Measurements from ENCODE around the gene KRR1. TPM values are rescaled to one million over a fixed set of nuclear protein-coding genes. Genes with fewer than 3 reads are reported as not detected.

The KRR1 gene
- total and polyA plus RNA-seq, 2 of the 13 experiments (the other 11 are each of a cell fraction or from before 2014, with no cell fraction given) = 19.3 to 103 TPM

DNA sequence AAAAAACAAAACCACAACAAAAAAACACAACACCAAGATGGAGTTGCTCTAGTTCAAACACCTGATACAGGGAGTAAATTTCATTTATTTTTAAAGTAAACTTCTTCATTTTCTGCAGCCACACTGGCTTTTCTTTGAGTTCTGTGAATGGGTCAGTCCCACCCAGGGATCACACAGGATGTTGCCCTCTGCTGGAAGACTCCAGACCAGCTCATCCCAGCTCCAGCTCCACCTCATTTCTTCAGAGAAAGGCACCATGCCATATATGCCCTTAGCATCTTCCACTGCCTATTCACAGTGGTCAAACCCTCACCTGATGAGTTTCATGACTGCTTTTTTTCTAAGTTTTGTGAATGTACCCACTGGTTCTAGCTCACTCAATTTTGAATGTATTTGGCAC lies 22.9 kb downstream of the KRR1 start (continued):
- no peak for TF ChIP-seq ZNF503 (CRISPR knock-in tag; IDR thresholded peaks at IDR 0.05)

DNA sequence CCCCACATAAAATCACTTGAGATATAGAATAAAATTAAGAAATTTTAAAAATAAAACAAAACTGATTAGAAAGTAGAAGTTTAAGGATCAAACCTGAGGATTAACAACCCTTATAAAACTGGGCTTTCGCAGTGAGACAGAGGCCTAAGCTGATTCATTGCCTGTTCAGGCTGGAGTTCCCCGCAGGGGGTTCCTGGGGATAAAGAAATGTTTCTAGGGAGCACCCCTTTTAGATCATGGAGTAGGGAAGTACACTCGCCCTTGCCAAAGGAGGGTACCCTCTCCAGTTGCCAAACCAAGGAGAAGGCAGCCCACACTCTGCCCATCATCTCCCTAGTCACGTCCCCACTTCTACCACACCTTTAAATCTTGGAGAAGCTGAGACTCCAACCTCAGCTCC lies 24.1 kb downstream of the KRR1 start:
- Histone ChIP-seq H3K4me2 (ENCODE audit: low read depth, low read length) (no peak overlapping the region), H2AFZ (ENCODE audit: low read length) (no peak overlapping the region), H3K9me3 (ENCODE audit: low read length) (no peaks in the 10 kb centered on the region), H3K4me1 (ENCODE audit: insufficient read depth, low read length) (peaks cover 6% of the 10 kb centered on the region), H3K36me3 (replicated peaks in 1 of 2; ENCODE audit: control insufficient read depth in 1 of 2, insufficient read depth in 2 of 2, low read length in 2 of 2) (no peaks in the 10 kb centered on the region), H3K27me3 (ENCODE audit: control insufficient read depth in 1 of 2, insufficient read depth in 2 of 2, low read length in 2 of 2) (no peaks in the 10 kb centered on the region), H3K79me2 (ENCODE audit: insufficient read depth, low read length) (no peaks in the 10 kb centered on the region), H3K4me3 (replicated peaks in 1 of 3; ENCODE audit: insufficient read depth in 1 of 3, low read depth in 2 of 3, low read length in 3 of 3) (no peak overlapping the region), H4K20me1 (ENCODE audit: insufficient read depth, low read length) (no peaks in the 10 kb centered on the region), H3K27ac (ENCODE audit: extremely low read length, insufficient read depth, low read length) (no peak overlapping the region), H3K9ac (ENCODE audit: insufficient read depth, low read depth, low read length) (no peak overlapping the region)
- ATAC-seq (no peak), DNase-seq (ENCODE audit: low spot score) (no peak), FAIRE-seq (no peak)
- intact Hi-C loops (cut with micrococcal nuclease; ENCODE audit: unreplicated experiment) = loop anchor here (10.0 kb wide), 1 partner anchor 857 kb away; the partner anchor contains the start of gene BBS10
- 82% methylated on average over 4 of the region's 4 CpGs for WGBS (ENCODE audit: low lambda C conversion rate)
- POLR2A ChIA-PET = no interaction called here
- no TSS peak for BruUV-seq (replicated peaks)
- CTCF ChIA-PET (ENCODE audit: low intra/inter-chr PET ratio, low total read pairs) = no interaction called here
- in situ Hi-C loops (cut with HindIII; ENCODE audit: extremely low pct_ligation_motif_present, low pct_unique_long_range_greater_than_20kb) = no loop called here
- TF ChIP-seq LRRFIP1 (CRISPR knock-in tag; conservative IDR thresholded peaks at IDR 0.05) (no peak), SALL1 (CRISPR knock-in tag; IDR thresholded peaks at IDR 0.05) (no peak), ATAD3A (CRISPR knock-in tag; IDR thresholded peaks at IDR 0.05) (no peak), ZNF746 (CRISPR knock-in tag; IDR thresholded peaks at IDR 0.05) (no peak), ZNF557 (CRISPR knock-in tag; IDR thresholded peaks at IDR 0.05) (no peak), MXD4 (CRISPR knock-in tag; IDR thresholded peaks at IDR 0.05) (no peak), ZNF556 (CRISPR knock-in tag; IDR thresholded peaks at IDR 0.05; ENCODE audit: borderline replicate concordance) (no peak), TFDP1 (CRISPR knock-in tag; IDR thresholded peaks at IDR 0.05; ENCODE audit: borderline replicate concordance) (no peak), SAFB2 (CRISPR knock-in tag; IDR thresholded peaks at IDR 0.05; ENCODE audit: borderline replicate concordance, low read depth) (no peak)
- TF ChIP-seq, protein P1, sequence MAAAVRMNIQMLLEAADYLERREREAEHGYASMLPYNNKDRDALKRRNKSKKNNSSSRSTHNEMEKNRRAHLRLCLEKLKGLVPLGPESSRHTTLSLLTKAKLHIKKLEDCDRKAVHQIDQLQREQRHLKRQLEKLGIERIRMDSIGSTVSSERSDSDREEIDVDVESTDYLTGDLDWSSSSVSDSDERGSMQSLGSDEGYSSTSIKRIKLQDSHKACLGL (CRISPR knock-in tag; IDR thresholded peaks at IDR 0.05) = no peak
- TF ChIP-seq, protein P2, sequence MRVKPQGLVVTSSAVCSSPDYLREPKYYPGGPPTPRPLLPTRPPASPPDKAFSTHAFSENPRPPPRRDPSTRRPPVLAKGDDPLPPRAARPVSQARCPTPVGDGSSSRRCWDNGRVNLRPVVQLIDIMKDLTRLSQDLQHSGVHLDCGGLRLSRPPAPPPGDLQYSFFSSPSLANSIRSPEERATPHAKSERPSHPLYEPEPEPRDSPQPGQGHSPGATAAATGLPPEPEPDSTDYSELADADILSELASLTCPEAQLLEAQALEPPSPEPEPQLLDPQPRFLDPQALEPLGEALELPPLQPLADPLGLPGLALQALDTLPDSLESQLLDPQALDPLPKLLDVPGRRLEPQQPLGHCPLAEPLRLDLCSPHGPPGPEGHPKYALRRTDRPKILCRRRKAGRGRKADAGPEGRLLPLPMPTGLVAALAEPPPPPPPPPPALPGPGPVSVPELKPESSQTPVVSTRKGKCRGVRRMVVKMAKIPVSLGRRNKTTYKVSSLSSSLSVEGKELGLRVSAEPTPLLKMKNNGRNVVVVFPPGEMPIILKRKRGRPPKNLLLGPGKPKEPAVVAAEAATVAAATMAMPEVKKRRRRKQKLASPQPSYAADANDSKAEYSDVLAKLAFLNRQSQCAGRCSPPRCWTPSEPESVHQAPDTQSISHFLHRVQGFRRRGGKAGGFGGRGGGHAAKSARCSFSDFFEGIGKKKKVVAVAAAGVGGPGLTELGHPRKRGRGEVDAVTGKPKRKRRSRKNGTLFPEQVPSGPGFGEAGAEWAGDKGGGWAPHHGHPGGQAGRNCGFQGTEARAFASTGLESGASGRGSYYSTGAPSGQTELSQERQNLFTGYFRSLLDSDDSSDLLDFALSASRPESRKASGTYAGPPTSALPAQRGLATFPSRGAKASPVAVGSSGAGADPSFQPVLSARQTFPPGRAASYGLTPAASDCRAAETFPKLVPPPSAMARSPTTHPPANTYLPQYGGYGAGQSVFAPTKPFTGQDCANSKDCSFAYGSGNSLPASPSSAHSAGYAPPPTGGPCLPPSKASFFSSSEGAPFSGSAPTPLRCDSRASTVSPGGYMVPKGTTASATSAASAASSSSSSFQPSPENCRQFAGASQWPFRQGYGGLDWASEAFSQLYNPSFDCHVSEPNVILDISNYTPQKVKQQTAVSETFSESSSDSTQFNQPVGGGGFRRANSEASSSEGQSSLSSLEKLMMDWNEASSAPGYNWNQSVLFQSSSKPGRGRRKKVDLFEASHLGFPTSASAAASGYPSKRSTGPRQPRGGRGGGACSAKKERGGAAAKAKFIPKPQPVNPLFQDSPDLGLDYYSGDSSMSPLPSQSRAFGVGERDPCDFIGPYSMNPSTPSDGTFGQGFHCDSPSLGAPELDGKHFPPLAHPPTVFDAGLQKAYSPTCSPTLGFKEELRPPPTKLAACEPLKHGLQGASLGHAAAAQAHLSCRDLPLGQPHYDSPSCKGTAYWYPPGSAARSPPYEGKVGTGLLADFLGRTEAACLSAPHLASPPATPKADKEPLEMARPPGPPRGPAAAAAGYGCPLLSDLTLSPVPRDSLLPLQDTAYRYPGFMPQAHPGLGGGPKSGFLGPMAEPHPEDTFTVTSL (CRISPR knock-in tag; IDR thresholded peaks at IDR 0.05; ENCODE audit: borderline replicate concordance) = no peak
